GM10266 (cell line): ENCODE data around the gene INO80E.
"Not testable (repeated sequence)": the region's sequence is repeated elsewhere in the genome, so short reads cannot be mapped to it uniquely, and the experiment has no call there.

Experiments
- DNase-seq: peaks from one replicate; pipeline ENCODE4 v3.0.0; 2012; ENCODE audit errors: extremely low spot score
- TF ChIP-seq, protein P1 (sequence below): IDR thresholded peaks from 2 replicates; pipeline ENCODE4 v1.5.1; 2012; ENCODE audit warnings: mild to moderate bottlenecking, low read depth; ENCODE audit not compliant: control insufficient read depth, insufficient read depth; ENCODE audit errors: missing control alignments

INO80E gene

DNA sequence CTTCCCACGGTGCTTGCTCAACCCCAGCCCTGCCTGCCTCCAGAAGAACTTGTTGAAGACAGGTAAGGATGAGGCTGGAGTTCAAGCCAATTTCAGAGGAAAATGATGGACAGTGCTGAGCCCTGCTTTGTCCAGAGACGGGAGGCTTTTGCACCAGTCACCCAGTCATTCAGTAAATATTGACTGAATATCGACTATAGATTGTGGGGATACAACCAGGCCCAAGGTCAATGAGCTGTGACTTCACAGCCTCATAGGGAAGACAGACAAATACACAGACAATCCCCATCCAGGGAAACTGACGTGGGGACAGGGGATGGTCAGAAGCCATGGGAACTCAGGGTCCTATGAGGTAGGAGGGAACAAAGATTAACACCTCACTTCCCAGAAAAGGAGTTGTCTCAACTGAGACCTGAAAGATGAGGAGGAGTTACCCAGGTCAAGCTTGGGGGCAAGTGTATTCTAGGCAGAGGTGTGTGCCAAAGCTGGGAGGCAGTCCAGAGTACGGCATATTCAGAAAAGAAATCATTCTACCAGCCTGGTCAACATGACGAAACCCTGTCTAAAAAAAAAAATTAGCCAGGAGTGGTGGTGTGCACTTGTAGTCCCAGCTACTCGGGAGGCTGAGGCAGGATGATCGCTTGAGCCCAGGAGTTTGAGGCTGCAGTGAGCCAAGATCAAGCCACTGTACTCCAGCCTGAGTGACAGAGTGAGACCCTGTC, 20.7 kb downstream of the INO80E start:
- TF ChIP-seq, protein P1, sequence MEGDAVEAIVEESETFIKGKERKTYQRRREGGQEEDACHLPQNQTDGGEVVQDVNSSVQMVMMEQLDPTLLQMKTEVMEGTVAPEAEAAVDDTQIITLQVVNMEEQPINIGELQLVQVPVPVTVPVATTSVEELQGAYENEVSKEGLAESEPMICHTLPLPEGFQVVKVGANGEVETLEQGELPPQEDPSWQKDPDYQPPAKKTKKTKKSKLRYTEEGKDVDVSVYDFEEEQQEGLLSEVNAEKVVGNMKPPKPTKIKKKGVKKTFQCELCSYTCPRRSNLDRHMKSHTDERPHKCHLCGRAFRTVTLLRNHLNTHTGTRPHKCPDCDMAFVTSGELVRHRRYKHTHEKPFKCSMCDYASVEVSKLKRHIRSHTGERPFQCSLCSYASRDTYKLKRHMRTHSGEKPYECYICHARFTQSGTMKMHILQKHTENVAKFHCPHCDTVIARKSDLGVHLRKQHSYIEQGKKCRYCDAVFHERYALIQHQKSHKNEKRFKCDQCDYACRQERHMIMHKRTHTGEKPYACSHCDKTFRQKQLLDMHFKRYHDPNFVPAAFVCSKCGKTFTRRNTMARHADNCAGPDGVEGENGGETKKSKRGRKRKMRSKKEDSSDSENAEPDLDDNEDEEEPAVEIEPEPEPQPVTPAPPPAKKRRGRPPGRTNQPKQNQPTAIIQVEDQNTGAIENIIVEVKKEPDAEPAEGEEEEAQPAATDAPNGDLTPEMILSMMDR: no peak
- DNase-seq: no peak

DNA sequence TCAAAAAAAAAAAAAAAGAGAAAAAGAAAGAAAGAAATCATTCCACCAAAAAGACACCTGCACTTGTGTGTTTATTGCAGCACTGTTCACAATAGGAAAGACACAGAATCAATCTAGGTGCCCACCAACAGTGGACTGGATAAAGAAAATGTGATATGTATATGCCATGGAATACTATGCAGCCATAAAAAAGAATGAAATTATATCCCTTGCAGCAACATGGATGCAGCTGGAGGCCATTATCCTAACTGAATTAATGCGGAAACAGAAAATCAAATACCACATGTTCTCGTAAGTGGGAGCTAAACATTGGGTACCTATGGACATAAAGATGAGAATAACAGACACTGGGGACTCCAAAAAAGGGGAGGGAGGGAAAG, 21.2 kb downstream of the INO80E start:
- DNase-seq: no peak
- TF ChIP-seq, protein P1: no peak

GRCh38 chr16:30017937-30018336, 21.9 kb downstream of the INO80E start:
- not testable (repeated sequence) for DNase-seq

DNA sequence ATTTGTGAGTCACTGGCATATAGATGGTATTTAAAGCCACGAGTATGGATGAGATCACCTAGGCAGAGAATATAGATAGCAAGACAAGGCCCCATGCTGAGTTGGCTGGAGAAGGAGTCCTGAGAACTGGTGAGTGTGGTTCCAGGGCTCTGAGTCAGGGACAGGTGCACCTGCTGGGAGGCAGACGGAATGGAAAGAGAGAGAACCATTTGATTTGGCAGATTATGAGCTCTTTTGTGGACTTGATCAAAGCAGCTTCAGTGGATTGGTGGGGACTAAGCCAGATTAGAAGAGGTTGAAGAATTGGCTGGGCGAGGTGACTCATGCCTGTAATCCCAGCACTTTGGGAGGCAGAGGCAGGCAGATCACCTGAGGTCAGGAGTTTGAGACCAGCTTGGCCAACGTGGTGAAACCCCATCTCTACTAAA, 22.7 kb downstream of the INO80E start:
- DNase-seq: no peak
- TF ChIP-seq, protein P1: no peak

DNA sequence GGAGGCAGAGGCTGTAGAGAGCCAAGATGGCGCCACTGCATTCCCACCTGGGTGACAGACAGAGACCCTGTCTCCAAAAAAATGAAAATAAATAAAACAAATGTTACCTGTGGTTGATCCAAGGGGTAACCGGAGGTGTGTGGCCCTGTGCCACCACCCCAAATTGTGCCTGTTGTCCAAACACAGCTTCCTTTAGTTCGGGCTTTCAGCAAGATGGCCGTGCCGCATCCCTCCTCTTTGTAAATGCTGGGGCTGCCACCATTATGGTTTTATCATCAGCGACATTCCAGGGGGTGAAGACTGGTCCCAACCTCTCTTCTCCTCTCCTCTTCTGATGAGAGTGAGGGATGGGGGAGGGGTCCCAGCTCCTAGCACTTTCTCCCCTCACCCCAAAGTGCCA, 26.8 kb downstream of the INO80E start, which contains the start of gene C16orf92:
TSS of gene C16orf92 (plus strand) at position 312 of the 400 bp plus-strand sequence. CDS start 143 bp downstream, outside the sequence.
- TF ChIP-seq, protein P1: no peak
- no peak for DNase-seq

DNA sequence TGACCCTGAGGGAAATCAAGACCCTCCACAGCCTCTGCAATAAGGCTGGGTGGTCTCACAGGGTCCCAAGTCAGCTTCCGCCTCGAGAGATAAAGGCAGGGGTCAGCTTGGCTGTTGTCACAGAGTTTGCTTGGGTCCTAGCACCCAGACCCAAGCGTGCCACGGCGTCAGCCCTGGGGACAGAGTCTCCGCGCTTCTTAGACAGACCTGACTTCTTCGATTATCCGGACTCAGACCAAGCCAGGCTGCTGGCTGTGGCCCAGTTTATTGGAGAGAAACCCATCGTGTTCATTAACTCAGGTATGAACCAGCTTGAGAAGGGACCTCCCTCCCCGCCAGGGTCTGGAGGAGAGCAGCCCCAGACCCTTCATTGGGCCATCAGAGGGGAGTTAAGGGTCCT, 27.5 kb downstream of the INO80E start:
- TF ChIP-seq, protein P1: no peak
- DNase-seq: no peak

DNA sequence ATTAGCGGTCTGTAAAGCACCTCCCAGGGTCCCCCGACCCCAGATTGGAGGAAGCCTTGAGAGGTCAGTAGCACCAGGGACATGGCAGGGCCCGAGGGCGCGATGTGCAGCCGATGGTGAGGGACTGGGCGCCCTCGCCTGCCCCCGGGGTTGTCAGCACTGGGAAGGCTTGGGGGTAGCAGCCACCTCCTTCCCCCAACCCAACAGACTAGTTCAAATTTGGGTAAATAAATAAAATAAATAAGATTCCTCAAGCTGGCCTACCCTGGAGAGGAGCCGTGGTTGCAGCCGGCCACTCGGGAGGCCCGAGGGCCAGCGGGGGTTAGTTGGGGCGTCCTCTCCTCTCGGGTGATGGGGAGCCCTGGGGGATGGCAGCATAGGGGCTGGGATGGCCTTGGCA, 28.4 kb downstream of the INO80E start:
- TF ChIP-seq, protein P1: no peak
- DNase-seq: no peak

- DNase-seq: no peak
- TF ChIP-seq, protein P1: no peak
These were observed 29.1 kb downstream of the INO80E start for GRCh38 chr16:30025156-30025555.
